K562 (cell line): ENCODE measurements around the gene CRX. TPM values are rescaled to one million over a fixed set of nuclear protein-coding genes. Genes with fewer than 3 reads are reported as not detected.

Experiments used
- ARID1B ChIP-seq: fragments of 450-650 bp; IDR thresholded peaks from 2 replicates; pipeline ENCODE4 v1.6.1; 2016; ENCODE audit warnings: antibody characterized with exemption, mild to moderate bottlenecking, inconsistent platforms
- BRD9 ChIP-seq: fragments of 450-650 bp; IDR thresholded peaks from 2 replicates; pipeline ENCODE4 v1.6.1; 2018; ENCODE audit warnings: low read depth; ENCODE audit not compliant: partially characterized antibody
- CBX2 ChIP-seq: fragments of 200-600 bp; sonication (generic); IDR thresholded peaks from one replicate; pipeline ENCODE4 v1.6.1; 2012; ENCODE audit warnings: mild to moderate bottlenecking, low read length, inconsistent platforms; ENCODE audit not compliant: insufficient read depth, poor library complexity, severe bottlenecking
- GABPA ChIP-seq: fragments of 200-800 bp; sonication (Bioruptor generic); conservative IDR thresholded peaks from 2 replicates; pipeline ENCODE4 v1.6.1; 2016; ENCODE audit warnings: low read depth, missing genetic modification characterization, missing compliant biosample characterization
- KLF13 ChIP-seq: fragments of 450-650 bp; IDR thresholded peaks from 2 replicates; pipeline ENCODE4 v1.6.1; 2016; ENCODE audit warnings: missing genetic modification characterization, low read depth, mild to moderate bottlenecking, missing compliant biosample characterization, moderate library complexity, borderline replicate concordance
- MXI1 ChIP-seq: IDR thresholded peaks from 2 replicates; pipeline ENCODE4 v1.6.1; 2011; ENCODE audit warnings: low read depth, mild to moderate bottlenecking, improper control_type of control experiment, low read length
- PCBP1 ChIP-seq: fragments of 200-400 bp; formaldehyde crosslinking; IDR thresholded peaks from 2 replicates; pipeline ENCODE4 v1.6.1; 2018; ENCODE audit warnings: mild to moderate bottlenecking, low read depth, low read length; ENCODE audit not compliant: poor library complexity, severe bottlenecking
- POLR2AphosphoS5 ChIP-seq: IDR thresholded peaks from 2 replicates; pipeline ENCODE4 v1.6.1; 2011; ENCODE audit warnings: mild to moderate bottlenecking, low read depth, low read length, moderate library complexity; ENCODE audit not compliant: control insufficient read depth, insufficient read depth
- SMAD4 ChIP-seq: fragments of 250-450 bp; sonication (Bioruptor Pico); conservative IDR thresholded peaks from 2 replicates; pipeline ENCODE4 v1.8.0; 2021; ENCODE audit warnings: inconsistent platforms, mild to moderate bottlenecking, moderate library complexity
- TOE1 ChIP-seq, 2 experiments: fragments of 450-650 bp in 1 of 2; sonication (generic) in 1 of 2; formaldehyde crosslinking in 1 of 2; IDR thresholded peaks; 2 replicates each; pipeline versions ENCODE4 v1.7.1 to v1.8.0; 2016 to 2022; ENCODE audit warnings: borderline replicate concordance in 2 of 2, mild to moderate bottlenecking in 2 of 2, antibody characterized with exemption in 1 of 2, inconsistent platforms in 1 of 2, low read depth in 1 of 2, missing genetic modification reagents in 1 of 2, moderate library complexity in 1 of 2
- ZNF77 ChIP-seq: fragments of 250-450 bp; sonication (Bioruptor Pico); IDR thresholded peaks from 2 replicates; pipeline ENCODE4 v1.5.0; 2020
- polyA plus RNA-seq, 8 experiments: library from polyadenylated mRNA; depleted of rRNA in 4 of 8; stranded (reverse) in 5 of 8; unstranded in 3 of 8; fragments of >200 nt; fragmentation: Nextera tagmentation in 2 of 8; fragmentation: Illumina TruSeq in 1 of 8; extraction: Ambion mirVana in 2 of 8; extraction: Trizol in 1 of 8; gene quantifications; 2 replicates each; pipeline versions ENCODE4 v1.2.1 to v1.2.3, GENCODE V29; 2011 to 2014; ENCODE audit warnings: inconsistent platforms in 1 of 8, missing spikeins in 1 of 8
- total RNA-seq, 7 experiments: library from RNA; depleted of rRNA in 6 of 7; stranded (reverse); fragments of >200 nt in 6 of 7; fragmentation: Illumina TruSeq in 2 of 7; extraction: Trizol in 2 of 7; gene quantifications; 2 replicates each; pipeline versions ENCODE4 v1.2.1 to v1.2.3, GENCODE V29; 2011 to 2021; ENCODE audit warnings: low replicate concordance in 1 of 7
- TF ChIP-seq, protein P1 (sequence below), 3 experiments: fragments of 200-800 bp in 1 of 3; sonication (Bioruptor generic) in 1 of 3; sonication (generic) in 1 of 3; formaldehyde crosslinking in 1 of 3; IDR thresholded peaks; 2 replicates each; pipeline versions ENCODE4 v1.6.1 to v1.8.0; 2016 to 2022; ENCODE audit warnings: mild to moderate bottlenecking in 2 of 3, missing compliant biosample characterization in 2 of 3, missing genetic modification characterization in 2 of 3, missing genetic modification reagents in 1 of 3
- TF ChIP-seq, protein P2 (sequence below): fragments of 450-650 bp; IDR thresholded peaks from 2 replicates; pipeline ENCODE4 v1.6.1; 2014; ENCODE audit warnings: low read depth, mild to moderate bottlenecking, moderate library complexity, borderline replicate concordance
- TF ChIP-seq, protein P3 (sequence below), 2 experiments: fragments of 450-650 bp in 1 of 2; IDR thresholded peaks; 2 replicates each; pipeline ENCODE4 v1.6.1; 2011 to 2017; ENCODE audit warnings: low read depth in 2 of 2, antibody characterized with exemption in 1 of 2, borderline replicate concordance in 1 of 2, low read length in 1 of 2, mild to moderate bottlenecking in 1 of 2, mixed read lengths in 1 of 2; ENCODE audit not compliant: control insufficient read depth in 1 of 2
- TF ChIP-seq, protein P4 (sequence below), 2 experiments: fragments of 200-800 bp in 1 of 2; sonication (Bioruptor generic) in 1 of 2; sonication (generic) in 1 of 2; formaldehyde crosslinking in 1 of 2; IDR thresholded peaks in 1 of 2; conservative IDR thresholded peaks in 1 of 2; 2 replicates each; pipeline versions ENCODE4 v1.5.0 to v1.6.1; 2016 to 2020; ENCODE audit warnings: missing compliant biosample characterization in 1 of 2, missing genetic modification characterization in 1 of 2, missing genetic modification reagents in 1 of 2

Gene CRX
- total and polyA plus RNA-seq, 9 of the 15 experiments (the other 6 are each of a cell fraction or from before 2014, with no cell fraction given): 0.01 TPM; not detected in 8

DNA sequence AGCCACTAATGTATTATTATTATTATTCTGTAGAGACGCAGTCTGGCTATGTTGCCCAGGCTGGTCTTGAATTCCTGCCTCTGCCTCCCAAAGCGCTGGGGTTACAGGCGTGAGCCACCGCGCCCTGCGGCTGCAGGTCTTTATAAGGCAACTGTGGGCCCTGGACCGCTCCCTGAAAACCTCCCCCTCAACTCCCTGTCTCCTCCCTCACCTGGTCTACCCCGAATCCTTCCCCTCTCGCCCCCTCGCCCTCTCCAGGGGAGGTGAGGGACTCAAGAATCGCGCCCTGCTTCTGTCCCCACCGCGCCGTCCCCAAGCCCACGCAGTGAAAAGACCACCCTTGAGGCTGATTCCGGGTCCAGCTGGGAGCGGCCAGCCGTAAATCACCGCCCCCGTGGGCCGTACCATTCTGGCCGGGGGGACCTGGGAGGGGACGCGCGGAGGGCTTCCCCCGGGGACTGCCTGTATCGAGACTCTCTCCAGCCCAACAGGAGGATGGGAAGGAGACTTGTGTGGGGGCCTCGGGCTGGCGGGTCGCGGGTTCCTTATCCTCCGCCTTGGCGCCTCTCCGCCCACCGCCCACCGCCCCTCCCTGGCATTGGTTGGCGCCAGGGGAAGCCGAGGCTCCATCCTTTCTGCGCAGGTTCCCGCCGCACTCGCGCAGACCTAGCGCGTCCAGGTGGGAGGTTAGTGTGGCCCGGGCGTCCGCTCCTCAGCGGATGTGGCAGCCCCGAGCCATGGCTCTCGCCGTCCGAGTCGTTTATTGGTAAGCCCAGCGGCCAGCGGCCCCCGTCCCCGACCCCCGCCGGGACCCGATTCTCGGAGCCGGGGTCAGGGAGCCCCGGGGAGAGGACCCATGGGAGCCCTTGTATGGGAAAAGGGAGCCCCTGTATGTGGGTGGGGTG, 43.4 kb upstream of the CRX start, which contains the start of gene SELENOW (continued):
- peak; percentile 70 for TF ChIP-seq BRD9
- peak; percentile 98 for TF ChIP-seq TOE1 (IDR thresholded peaks at IDR 0.05; ENCODE audit: borderline replicate concordance)
- no peak for TF ChIP-seq TOE1 (CRISPR knock-in tag; IDR thresholded peaks at IDR 0.05; ENCODE audit: borderline replicate concordance, low read depth)
- TF ChIP-seq CBX2: no peak
- TF ChIP-seq KLF13 (tag): peak; percentile 99
- TF ChIP-seq SMAD4 (CRISPR knock-in tag): peak; percentile 18; the same call in 1 of the 2 replicates
- TF ChIP-seq PCBP1: peak; percentile 85
- TF ChIP-seq ZNF77 (CRISPR knock-in tag): no peak
- TF ChIP-seq, protein P1, sequence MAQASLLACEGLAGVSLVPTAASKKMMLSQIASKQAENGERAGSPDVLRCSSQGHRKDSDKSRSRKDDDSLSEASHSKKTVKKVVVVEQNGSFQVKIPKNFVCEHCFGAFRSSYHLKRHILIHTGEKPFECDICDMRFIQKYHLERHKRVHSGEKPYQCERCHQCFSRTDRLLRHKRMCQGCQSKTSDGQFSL (CRISPR knock-in tag; IDR thresholded peaks at IDR 0.05): peak; percentile 71
- TF ChIP-seq, protein P1 (tag; IDR thresholded peaks at IDR 0.05): 0 out of 4 replicates have a peak, but pooled peaks of 1 of the 2 experiments have one; percentile 57
- 0 out of 2 replicates have a peak, but pooled peaks have one; percentile 16 for TF ChIP-seq MXI1
- TF ChIP-seq ARID1B: peak; percentile 61; the same call in 1 of the 2 replicates
- TF ChIP-seq, protein P2, sequence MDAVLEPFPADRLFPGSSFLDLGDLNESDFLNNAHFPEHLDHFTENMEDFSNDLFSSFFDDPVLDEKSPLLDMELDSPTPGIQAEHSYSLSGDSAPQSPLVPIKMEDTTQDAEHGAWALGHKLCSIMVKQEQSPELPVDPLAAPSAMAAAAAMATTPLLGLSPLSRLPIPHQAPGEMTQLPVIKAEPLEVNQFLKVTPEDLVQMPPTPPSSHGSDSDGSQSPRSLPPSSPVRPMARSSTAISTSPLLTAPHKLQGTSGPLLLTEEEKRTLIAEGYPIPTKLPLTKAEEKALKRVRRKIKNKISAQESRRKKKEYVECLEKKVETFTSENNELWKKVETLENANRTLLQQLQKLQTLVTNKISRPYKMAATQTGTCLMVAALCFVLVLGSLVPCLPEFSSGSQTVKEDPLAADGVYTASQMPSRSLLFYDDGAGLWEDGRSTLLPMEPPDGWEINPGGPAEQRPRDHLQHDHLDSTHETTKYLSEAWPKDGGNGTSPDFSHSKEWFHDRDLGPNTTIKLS: 0 out of 2 replicates have a peak, but pooled peaks have one; percentile 45
- TF ChIP-seq GABPA (tag): peak; percentile 27; the same call in 1 of the 2 replicates
- TF ChIP-seq, protein P3, sequence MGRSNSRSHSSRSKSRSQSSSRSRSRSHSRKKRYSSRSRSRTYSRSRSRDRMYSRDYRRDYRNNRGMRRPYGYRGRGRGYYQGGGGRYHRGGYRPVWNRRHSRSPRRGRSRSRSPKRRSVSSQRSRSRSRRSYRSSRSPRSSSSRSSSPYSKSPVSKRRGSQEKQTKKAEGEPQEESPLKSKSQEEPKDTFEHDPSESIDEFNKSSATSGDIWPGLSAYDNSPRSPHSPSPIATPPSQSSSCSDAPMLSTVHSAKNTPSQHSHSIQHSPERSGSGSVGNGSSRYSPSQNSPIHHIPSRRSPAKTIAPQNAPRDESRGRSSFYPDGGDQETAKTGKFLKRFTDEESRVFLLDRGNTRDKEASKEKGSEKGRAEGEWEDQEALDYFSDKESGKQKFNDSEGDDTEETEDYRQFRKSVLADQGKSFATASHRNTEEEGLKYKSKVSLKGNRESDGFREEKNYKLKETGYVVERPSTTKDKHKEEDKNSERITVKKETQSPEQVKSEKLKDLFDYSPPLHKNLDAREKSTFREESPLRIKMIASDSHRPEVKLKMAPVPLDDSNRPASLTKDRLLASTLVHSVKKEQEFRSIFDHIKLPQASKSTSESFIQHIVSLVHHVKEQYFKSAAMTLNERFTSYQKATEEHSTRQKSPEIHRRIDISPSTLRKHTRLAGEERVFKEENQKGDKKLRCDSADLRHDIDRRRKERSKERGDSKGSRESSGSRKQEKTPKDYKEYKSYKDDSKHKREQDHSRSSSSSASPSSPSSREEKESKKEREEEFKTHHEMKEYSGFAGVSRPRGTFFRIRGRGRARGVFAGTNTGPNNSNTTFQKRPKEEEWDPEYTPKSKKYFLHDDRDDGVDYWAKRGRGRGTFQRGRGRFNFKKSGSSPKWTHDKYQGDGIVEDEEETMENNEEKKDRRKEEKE (IDR thresholded peaks at IDR 0.05; ENCODE audit: borderline replicate concordance in 1 of 2, control insufficient read depth in 1 of 2, low read depth in 2 of 2, low read length in 1 of 2): peak in 1 of 2 experiments; percentile 98; a peak in 2 of 4 replicates
- TF ChIP-seq POLR2AphosphoS5: peak; percentile 76; the same call in 1 of the 2 replicates
- TF ChIP-seq, protein P4, sequence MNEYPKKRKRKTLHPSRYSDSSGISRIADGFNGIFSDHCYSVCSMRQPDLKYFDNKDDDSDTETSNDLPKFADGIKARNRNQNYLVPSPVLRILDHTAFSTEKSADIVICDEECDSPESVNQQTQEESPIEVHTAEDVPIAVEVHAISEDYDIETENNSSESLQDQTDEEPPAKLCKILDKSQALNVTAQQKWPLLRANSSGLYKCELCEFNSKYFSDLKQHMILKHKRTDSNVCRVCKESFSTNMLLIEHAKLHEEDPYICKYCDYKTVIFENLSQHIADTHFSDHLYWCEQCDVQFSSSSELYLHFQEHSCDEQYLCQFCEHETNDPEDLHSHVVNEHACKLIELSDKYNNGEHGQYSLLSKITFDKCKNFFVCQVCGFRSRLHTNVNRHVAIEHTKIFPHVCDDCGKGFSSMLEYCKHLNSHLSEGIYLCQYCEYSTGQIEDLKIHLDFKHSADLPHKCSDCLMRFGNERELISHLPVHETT (CRISPR knock-in tag; conservative IDR thresholded peaks at IDR 0.05 in 1 of 2, IDR thresholded peaks at IDR 0.05 in 1 of 2): no peak
